Thymus (tissue), 11 donors: Measurements from ENCODE around the gene LAMC2. TPM values are rescaled to one million over a fixed set of nuclear protein-coding genes. Genes with fewer than 3 reads are reported as not detected.
A peak's percentile ranks its signal among the peaks of the same experiment; 100 is the strongest.

Experiments used
- DNase-seq, 9 donors: peaks; one replicate each; pipeline ENCODE4 v3.0.0-alpha.2; 2013; ENCODE audit warnings: low spot score in 9 of 9, low read depth in 6 of 9, missing footprints in 1 of 9
- H3K27ac ChIP-seq, 2 donors: one replicate each; pipeline ENCODE4 v1.5.1; 2013; ENCODE audit warnings: control low read depth in 1 of 2, low read depth in 1 of 2, low read length in 1 of 2, mild to moderate bottlenecking in 1 of 2, moderate library complexity in 1 of 2
- H3K27me3 ChIP-seq, 2 donors: one replicate each; pipeline ENCODE4 v1.5.1; 2013; ENCODE audit warnings: low read length in 1 of 2; ENCODE audit not compliant: control insufficient read depth in 2 of 2, insufficient read depth in 1 of 2
- H3K36me3 ChIP-seq, 2 donors: one replicate each; pipeline ENCODE4 v1.5.1; 2013; ENCODE audit warnings: low read length in 1 of 2, mild to moderate bottlenecking in 1 of 2, moderate library complexity in 1 of 2; ENCODE audit not compliant: control insufficient read depth in 2 of 2, insufficient read depth in 2 of 2
- H3K4me1 ChIP-seq, 2 donors: one replicate each; pipeline ENCODE4 v1.5.1; 2013; ENCODE audit warnings: low read length in 2 of 2; ENCODE audit not compliant: control insufficient read depth in 2 of 2, insufficient read depth in 2 of 2
- H3K4me3 ChIP-seq, 2 donors: one replicate each; pipeline ENCODE4 v1.5.1; 2013; ENCODE audit warnings: low read length in 2 of 2, control low read depth in 1 of 2, mild to moderate bottlenecking in 1 of 2
- H3K9me3 ChIP-seq, 2 donors: one replicate each; pipeline ENCODE4 v1.5.1; 2013; ENCODE audit warnings: low read length in 1 of 2, mild to moderate bottlenecking in 1 of 2; ENCODE audit not compliant: control insufficient read depth in 2 of 2, insufficient read depth in 1 of 2
- WGBS: extraction: QIAGEN DNeasy Blood & Tissue Kit; methylation state at CpG from one replicate; pipeline ENCODE4 v1.1.7; 2013; 5-methylcytosine and 5-hydroxymethylcytosine counted together
- polyA plus RNA-seq: library from polyadenylated mRNA; stranded (reverse); fragments of 200-250 nt; gene quantifications from one replicate; pipeline ENCODE4 v1.2.3, GENCODE V29; 2013
- total RNA-seq: library from RNA; stranded (reverse); fragments of 120-200 nt; gene quantifications from one replicate; pipeline ENCODE4 v1.2.4, GENCODE V29; 2013
- donor health status: healthy.

LAMC2 gene
- total and polyA plus RNA-seq, 2 donors = 8.2 to 10.4 TPM

GRCh38 chr1:183249941-183250452 is 63.9 kb downstream of the LAMC2 start:
- Histone ChIP-seq H3K27me3 (no peaks in the 10 kb centered on the region), H3K27ac (peak overlapping the region in 1 of 2 donors; percentile 13), H3K4me3 (no peak overlapping the region), H3K36me3 (no peaks in the 10 kb centered on the region), H3K9me3 (peaks cover 0 to 7% of the 10 kb centered on the region in 2 donors), H3K4me1 (peaks cover 0 to 8% of the 10 kb centered on the region in 2 donors)
- 95% methylated on average over 5 of the region's 5 CpGs for WGBS
- no peak for DNase-seq

GRCh38 chr1:183251101-183251958 is 65.3 kb downstream of the LAMC2 start:
- DNase-seq = no peak
- WGBS = 97% methylated on average over 12 of the region's 12 CpGs

GRCh38 chr1:183251959-183252450 is 65.9 kb downstream of the LAMC2 start:
- H3K27ac ChIP-seq = no peak overlapping the region
- no peak overlapping the region for H3K4me3 ChIP-seq
- DNase-seq = no peak
- H3K9me3 ChIP-seq = peaks cover 0 to 7% of the 10 kb centered on the region in 2 donors
- no peaks in the 10 kb centered on the region for H3K36me3 ChIP-seq
- H3K4me1 ChIP-seq = peaks cover 0 to 8% of the 10 kb centered on the region in 2 donors
- 99% methylated on average over 8 of the region's 8 CpGs for WGBS
- no peaks in the 10 kb centered on the region for H3K27me3 ChIP-seq

More at GRCh38 chr1:183251101-183251958, 65.3 kb downstream of the LAMC2 start:
- no peaks in the 10 kb centered on the region for H3K27me3 ChIP-seq
- no peaks in the 10 kb centered on the region for H3K36me3 ChIP-seq
- peaks cover 0 to 7% of the 10 kb centered on the region in 2 donors for H3K9me3 ChIP-seq
- H3K4me3 ChIP-seq = no peak overlapping the region
- no peak overlapping the region for H3K27ac ChIP-seq
- peaks cover 0 to 8% of the 10 kb centered on the region in 2 donors for H3K4me1 ChIP-seq

- Histone ChIP-seq H3K4me1 (no peaks in the 10 kb centered on the region), H3K27me3 (no peaks in the 10 kb centered on the region), H3K36me3 (no peaks in the 10 kb centered on the region), H3K4me3 (no peak overlapping the region), H3K27ac (no peak overlapping the region), H3K9me3 (peaks cover 0 to 7% of the 10 kb centered on the region in 2 donors)
- 92% methylated on average over 1 of the region's 1 CpG for WGBS
- no peak for DNase-seq
Measured at GRCh38 chr1:183255073-183255472, 69.0 kb downstream of the LAMC2 start.

GRCh38 chr1:183259924-183260323 is 73.9 kb downstream of the LAMC2 start:
- no peak for DNase-seq
- Histone ChIP-seq H3K27me3 (peaks cover 0 to 2% of the 10 kb centered on the region in 2 donors), H3K4me3 (no peak overlapping the region), H3K4me1 (no peaks in the 10 kb centered on the region), H3K9me3 (no peaks in the 10 kb centered on the region), H3K36me3 (no peaks in the 10 kb centered on the region), H3K27ac (no peak overlapping the region)
- 92% methylated on average over 5 of the region's 5 CpGs for WGBS

GRCh38 chr1:183262628-183263200 is 76.7 kb downstream of the LAMC2 start:
- Histone ChIP-seq H3K36me3 (no peaks in the 10 kb centered on the region), H3K27ac (no peak overlapping the region), H3K9me3 (no peaks in the 10 kb centered on the region), H3K27me3 (peaks cover 0 to 2% of the 10 kb centered on the region in 2 donors), H3K4me3 (no peak overlapping the region), H3K4me1 (peaks cover 0 to under 1% of the 10 kb centered on the region in 2 donors)
- DNase-seq = no peak
- 92% methylated on average over 5 of the region's 5 CpGs for WGBS

GRCh38 chr1:183263886-183264602 is 78.0 kb downstream of the LAMC2 start:
- 78% methylated on average over 6 of the region's 6 CpGs for whole genome bisulfite sequencing
- H3K27me3 ChIP-seq = peaks cover 0 to 2% of the 10 kb centered on the region in 2 donors

GRCh38 chr1:183267646-183268431 is 81.8 kb downstream of the LAMC2 start:
- 80% methylated on average over 7 of the region's 7 CpGs for WGBS
- Histone ChIP-seq H3K27me3 (peaks cover 0 to 2% of the 10 kb centered on the region in 2 donors), H3K4me3 (no peak overlapping the region), H3K9me3 (no peaks in the 10 kb centered on the region), H3K36me3 (no peaks in the 10 kb centered on the region), H3K27ac (peak overlapping the region in 1 of 2 donors; percentile 25), H3K4me1 (peaks cover 0 to 3% of the 10 kb centered on the region in 2 donors)
- no peak for DNase-seq

More at GRCh38 chr1:183263886-183264602, 78.0 kb downstream of the LAMC2 start:
- Histone ChIP-seq H3K36me3 (no peaks in the 10 kb centered on the region), H3K27ac (no peak overlapping the region), H3K4me1 (peaks cover 0 to 3% of the 10 kb centered on the region in 2 donors), H3K9me3 (no peaks in the 10 kb centered on the region), H3K4me3 (no peak overlapping the region)
- no peak for DNase-seq
